Osteoblast (primary cell): ENCODE measurements around the gene FAM177A1. TPM values are rescaled to one million over a fixed set of nuclear protein-coding genes. Genes with fewer than 3 reads are reported as not detected.

Experiments
- DNase-seq: peaks from one replicate; pipeline ENCODE4 v3.0.0; 2011; ENCODE audit warnings: low spot score, mixed read lengths; ENCODE audit not compliant: insufficient read length; ENCODE audit errors: missing footprints
- H2AFZ ChIP-seq: 2 replicates; pipeline ENCODE4 v1.6.0; 2011; ENCODE audit warnings: mild to moderate bottlenecking, low read length
- H3K27ac ChIP-seq: 2 replicates; pipeline ENCODE4 v1.5.1; 2011; ENCODE audit warnings: mild to moderate bottlenecking, low read depth, low read length, moderate library complexity
- H3K27me3 ChIP-seq: 2 replicates; pipeline ENCODE4 v1.6.0; 2012; ENCODE audit warnings: mild to moderate bottlenecking, control low read depth, inconsistent platforms, low read length, moderate library complexity; ENCODE audit not compliant: insufficient read depth
- H3K36me3 ChIP-seq: 2 replicates; pipeline ENCODE4 v1.5.1; 2011; ENCODE audit warnings: mild to moderate bottlenecking, low read length, control low read depth, moderate library complexity; ENCODE audit not compliant: insufficient read depth
- H3K4me1 ChIP-seq: 2 replicates; pipeline ENCODE4 v1.5.1; 2011; ENCODE audit warnings: mild to moderate bottlenecking, low read length, control low read depth, moderate library complexity; ENCODE audit not compliant: insufficient read depth
- H3K4me2 ChIP-seq: 2 replicates; pipeline ENCODE4 v1.6.0; 2011; ENCODE audit warnings: mild to moderate bottlenecking, low read length; ENCODE audit not compliant: insufficient read depth
- H3K4me3 ChIP-seq: fragments of 200-600 bp; sonication (generic); 3 replicates; pipeline ENCODE4 v1.5.1; 2012; ENCODE audit warnings: mild to moderate bottlenecking, low read length, inconsistent platforms; ENCODE audit not compliant: insufficient read depth
- H3K79me2 ChIP-seq: 2 replicates; pipeline ENCODE4 v1.6.0; 2012; ENCODE audit warnings: mild to moderate bottlenecking, low read length, control low read depth, inconsistent platforms; ENCODE audit not compliant: insufficient read depth
- H3K9me3 ChIP-seq: 2 replicates; pipeline ENCODE4 v1.5.1; 2011; ENCODE audit warnings: low read depth, low read length, control low read depth
- H4K20me1 ChIP-seq: 2 replicates; pipeline ENCODE4 v1.6.0; 2012; ENCODE audit warnings: mild to moderate bottlenecking, low read length, control low read depth; ENCODE audit not compliant: insufficient read depth
- total RNA-seq: library from RNA; depleted of rRNA; stranded (reverse); fragments of >200 nt; gene quantifications from 2 replicates; pipeline ENCODE4 v1.2.3, GENCODE V29; 2012
- TF ChIP-seq, protein P1 (sequence below): IDR thresholded peaks from 2 replicates; pipeline ENCODE4 v1.5.1; 2011; ENCODE audit warnings: mild to moderate bottlenecking, low read depth, low read length, moderate library complexity; ENCODE audit errors: extremely low read depth

FAM177A1 gene
- total RNA-seq, 1 donor, result 30.0 TPM

- no peak overlapping the region for H3K4me2 ChIP-seq
- H4K20me1 ChIP-seq, result peaks cover 2% of the 10 kb centered on the region
- no peak overlapping the region for H3K4me3 ChIP-seq
- no peaks in the 10 kb centered on the region for H3K27me3 ChIP-seq
- H3K27ac ChIP-seq, result no peak overlapping the region
- H3K36me3 ChIP-seq, result peaks cover 22% of the 10 kb centered on the region
- TF ChIP-seq, protein P1, sequence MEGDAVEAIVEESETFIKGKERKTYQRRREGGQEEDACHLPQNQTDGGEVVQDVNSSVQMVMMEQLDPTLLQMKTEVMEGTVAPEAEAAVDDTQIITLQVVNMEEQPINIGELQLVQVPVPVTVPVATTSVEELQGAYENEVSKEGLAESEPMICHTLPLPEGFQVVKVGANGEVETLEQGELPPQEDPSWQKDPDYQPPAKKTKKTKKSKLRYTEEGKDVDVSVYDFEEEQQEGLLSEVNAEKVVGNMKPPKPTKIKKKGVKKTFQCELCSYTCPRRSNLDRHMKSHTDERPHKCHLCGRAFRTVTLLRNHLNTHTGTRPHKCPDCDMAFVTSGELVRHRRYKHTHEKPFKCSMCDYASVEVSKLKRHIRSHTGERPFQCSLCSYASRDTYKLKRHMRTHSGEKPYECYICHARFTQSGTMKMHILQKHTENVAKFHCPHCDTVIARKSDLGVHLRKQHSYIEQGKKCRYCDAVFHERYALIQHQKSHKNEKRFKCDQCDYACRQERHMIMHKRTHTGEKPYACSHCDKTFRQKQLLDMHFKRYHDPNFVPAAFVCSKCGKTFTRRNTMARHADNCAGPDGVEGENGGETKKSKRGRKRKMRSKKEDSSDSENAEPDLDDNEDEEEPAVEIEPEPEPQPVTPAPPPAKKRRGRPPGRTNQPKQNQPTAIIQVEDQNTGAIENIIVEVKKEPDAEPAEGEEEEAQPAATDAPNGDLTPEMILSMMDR, result no peak
- H2AFZ ChIP-seq, result no peak overlapping the region
- no peaks in the 10 kb centered on the region for H3K4me1 ChIP-seq
- peaks cover 4% of the 10 kb centered on the region for H3K79me2 ChIP-seq
- no peak for DNase-seq
- H3K9me3 ChIP-seq, result no peaks in the 10 kb centered on the region
These were observed 41.2 kb upstream of the FAM177A1 start for GRCh38 chr14:35004839-35005238.

- DNase-seq, result no peak
- Histone ChIP-seq H3K9me3 (no peaks in the 10 kb centered on the region), H3K27me3 (no peaks in the 10 kb centered on the region), H2AFZ (no peak overlapping the region), H4K20me1 (no peaks in the 10 kb centered on the region), H3K27ac (no peak overlapping the region), H3K36me3 (peaks cover 80% of the 10 kb centered on the region), H3K79me2 (no peaks in the 10 kb centered on the region), H3K4me2 (no peak overlapping the region), H3K4me3 (no peak overlapping the region), H3K4me1 (no peaks in the 10 kb centered on the region)
- TF ChIP-seq, protein P1, result no peak
These were observed 29.5 kb upstream of the FAM177A1 start for GRCh38 chr14:35016568-35016967.

GRCh38 chr14:35020713-35021112, 25.4 kb upstream of the FAM177A1 start:
- no peaks in the 10 kb centered on the region for H4K20me1 ChIP-seq
- H3K36me3 ChIP-seq, result peaks cover 71% of the 10 kb centered on the region

GRCh38 chr14:35028435-35028834, 17.6 kb upstream of the FAM177A1 start:
- no peak for DNase-seq
- H2AFZ ChIP-seq, result no peak overlapping the region
- H3K4me3 ChIP-seq, result no peak overlapping the region
- peaks cover 58% of the 10 kb centered on the region for H3K36me3 ChIP-seq
- H3K79me2 ChIP-seq, result no peaks in the 10 kb centered on the region
- H4K20me1 ChIP-seq, result no peaks in the 10 kb centered on the region
- no peaks in the 10 kb centered on the region for H3K9me3 ChIP-seq
- no peaks in the 10 kb centered on the region for H3K27me3 ChIP-seq
- no peak overlapping the region for H3K27ac ChIP-seq
- no peaks in the 10 kb centered on the region for H3K4me1 ChIP-seq
- TF ChIP-seq, protein P1, result no peak
- no peak overlapping the region for H3K4me2 ChIP-seq

More at GRCh38 chr14:35020713-35021112, 25.4 kb upstream of the FAM177A1 start:
- Histone ChIP-seq H3K9me3 (no peaks in the 10 kb centered on the region), H3K4me2 (no peak overlapping the region), H3K27ac (no peak overlapping the region), H3K4me3 (no peak overlapping the region), H3K79me2 (no peaks in the 10 kb centered on the region), H3K4me1 (no peaks in the 10 kb centered on the region), H2AFZ (no peak overlapping the region), H3K27me3 (no peaks in the 10 kb centered on the region)
- TF ChIP-seq, protein P1, result no peak
- DNase-seq, result no peak
